Endodermal cell (in vitro differentiated cells): ENCODE data around the gene DNMT3L. TPM values are rescaled to one million over a fixed set of nuclear protein-coding genes. Genes with fewer than 3 reads are reported as not detected.

ENCODE experiments used
- DNase-seq: peaks from one replicate; pipeline ENCODE4 v3.0.0-alpha.2; 2017
- H3K27ac ChIP-seq: 2 replicates; pipeline ENCODE4 v1.5.1; 2013; ENCODE audit warnings: mild to moderate bottlenecking, low read depth, low read length, moderate library complexity
- H3K27me3 ChIP-seq: 2 replicates; pipeline ENCODE4 v1.6.1; 2013; ENCODE audit warnings: mild to moderate bottlenecking, low read length, moderate library complexity; ENCODE audit not compliant: insufficient read depth, control insufficient read depth, poor library complexity, severe bottlenecking
- H3K36me3 ChIP-seq: 2 replicates; pipeline ENCODE4 v1.7.0; 2013; ENCODE audit warnings: mild to moderate bottlenecking, low read length, moderate library complexity; ENCODE audit not compliant: control insufficient read depth, insufficient read depth
- H3K4me1 ChIP-seq: one replicate; pipeline ENCODE4 v1.7.0; 2013; ENCODE audit warnings: low read length; ENCODE audit not compliant: control insufficient read depth, insufficient read depth
- H3K4me3 ChIP-seq: 2 replicates; pipeline ENCODE4 v1.5.1; 2013; ENCODE audit warnings: mild to moderate bottlenecking, low read length, moderate library complexity
- H3K9ac ChIP-seq: 2 replicates; pipeline ENCODE4 v1.6.1; 2013; ENCODE audit warnings: mild to moderate bottlenecking, low read length, moderate library complexity; ENCODE audit not compliant: poor library complexity, severe bottlenecking; ENCODE audit errors: extremely low read depth
- H3K9me3 ChIP-seq: 2 replicates; pipeline ENCODE4 v1.6.1; 2013; ENCODE audit warnings: mild to moderate bottlenecking, low read length, moderate library complexity; ENCODE audit not compliant: control insufficient read depth
- H3K27ac Mint-ChIP-seq: 2 replicates; pipeline ENCODE4 v1.8.0; 2020; ENCODE audit warnings: mixed read lengths
- H3K27me3 Mint-ChIP-seq: 2 replicates; pipeline ENCODE4 v1.8.0; 2021; ENCODE audit warnings: mild to moderate bottlenecking, mixed read lengths; ENCODE audit not compliant: insufficient read depth
- H3K36me3 Mint-ChIP-seq: 2 replicates; pipeline ENCODE4 v1.8.0; 2020; ENCODE audit warnings: low read depth, mixed read lengths
- H3K4me1 Mint-ChIP-seq: 2 replicates; pipeline ENCODE4 v1.8.0; 2020; ENCODE audit warnings: mixed read lengths
- H3K4me3 Mint-ChIP-seq: 2 replicates; pipeline ENCODE4 v1.8.0; 2020; ENCODE audit warnings: mild to moderate bottlenecking, moderate library complexity, mixed read lengths
- H3K9me3 Mint-ChIP-seq: 2 replicates; pipeline ENCODE4 v1.8.0; 2020; ENCODE audit warnings: mild to moderate bottlenecking, mixed read lengths
- WGBS, 2 experiments: methylation state at CpG; one replicate each; pipeline versions ENCODE4 v1.1.5 to v1.1.7; 2013; ENCODE audit warnings: missing lambda C conversion rate in 2 of 2, mixed read lengths in 1 of 2; ENCODE audit not compliant: insufficient coverage in 1 of 2, insufficient read length in 1 of 2; 5-methylcytosine and 5-hydroxymethylcytosine counted together
- total RNA-seq, 2 donors: library from RNA; stranded (reverse); fragmentation: NEBNext Ultra II Directional in 1 of 2; extraction: Animal tissue kit (Norgen Biotek cat#: 25700) in 1 of 2; gene quantifications; 2 replicates in 1 of 2; 3 replicates in 1 of 2; pipeline ENCODE4 v1.2.1, GENCODE V29; 2021
- TF ChIP-seq, protein P1 (sequence below): fragments of 200-600 bp; sonication (generic); conservative IDR thresholded peaks from 2 replicates; pipeline ENCODE4 v1.5.0; 2021; ENCODE audit warnings: antibody characterized with exemption, mild to moderate bottlenecking

Gene DNMT3L
- total RNA-seq, 2 donors from 2014 or later: 1.3 TPM; not detected in 1

DNA sequence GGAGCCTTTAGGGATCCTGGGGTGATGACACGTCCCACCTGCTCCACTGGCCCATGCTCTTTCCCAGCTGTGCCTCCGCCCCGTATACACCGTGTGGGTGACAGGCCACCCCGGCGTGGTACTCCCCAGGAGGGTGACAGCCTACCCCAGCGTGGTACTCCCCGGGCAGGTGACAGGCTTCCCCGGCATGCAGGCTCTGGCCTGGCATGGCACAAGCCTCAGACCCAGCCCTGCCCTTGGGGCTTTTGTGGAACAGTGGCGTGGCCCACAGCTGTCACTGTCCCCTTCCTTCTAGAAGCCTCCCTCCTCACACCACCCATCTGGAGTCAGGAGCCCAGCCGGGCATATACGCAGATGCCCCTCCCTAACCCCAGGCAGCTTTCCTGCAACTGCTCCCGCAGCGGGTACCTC lies 33.5 kb upstream of the DNMT3L start:
- no peaks in the 10 kb centered on the region for H3K27me3 ChIP-seq
- WGBS, 2 experiments: 92 to 96% methylated on average over 12 to 14 of the region's 14 CpGs
- no peak for DNase-seq
- H3K27ac ChIP-seq: no peak overlapping the region
- no peaks in the 10 kb centered on the region for H3K36me3 ChIP-seq
- H3K27ac Mint-ChIP-seq: peak overlapping the region; percentile 30
- H3K9me3 Mint-ChIP-seq: no peaks in the 10 kb centered on the region
- H3K9ac ChIP-seq: no peak overlapping the region
- TF ChIP-seq, protein P1, sequence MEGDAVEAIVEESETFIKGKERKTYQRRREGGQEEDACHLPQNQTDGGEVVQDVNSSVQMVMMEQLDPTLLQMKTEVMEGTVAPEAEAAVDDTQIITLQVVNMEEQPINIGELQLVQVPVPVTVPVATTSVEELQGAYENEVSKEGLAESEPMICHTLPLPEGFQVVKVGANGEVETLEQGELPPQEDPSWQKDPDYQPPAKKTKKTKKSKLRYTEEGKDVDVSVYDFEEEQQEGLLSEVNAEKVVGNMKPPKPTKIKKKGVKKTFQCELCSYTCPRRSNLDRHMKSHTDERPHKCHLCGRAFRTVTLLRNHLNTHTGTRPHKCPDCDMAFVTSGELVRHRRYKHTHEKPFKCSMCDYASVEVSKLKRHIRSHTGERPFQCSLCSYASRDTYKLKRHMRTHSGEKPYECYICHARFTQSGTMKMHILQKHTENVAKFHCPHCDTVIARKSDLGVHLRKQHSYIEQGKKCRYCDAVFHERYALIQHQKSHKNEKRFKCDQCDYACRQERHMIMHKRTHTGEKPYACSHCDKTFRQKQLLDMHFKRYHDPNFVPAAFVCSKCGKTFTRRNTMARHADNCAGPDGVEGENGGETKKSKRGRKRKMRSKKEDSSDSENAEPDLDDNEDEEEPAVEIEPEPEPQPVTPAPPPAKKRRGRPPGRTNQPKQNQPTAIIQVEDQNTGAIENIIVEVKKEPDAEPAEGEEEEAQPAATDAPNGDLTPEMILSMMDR: no peak
- H3K36me3 Mint-ChIP-seq: no peaks in the 10 kb centered on the region
- H3K4me3 ChIP-seq: no peak overlapping the region
- peaks cover 3% of the 10 kb centered on the region for H3K4me1 Mint-ChIP-seq
- H3K4me3 Mint-ChIP-seq: no peak overlapping the region
- no peaks in the 10 kb centered on the region for H3K9me3 ChIP-seq
- no peaks in the 10 kb centered on the region for H3K4me1 ChIP-seq
- H3K27me3 Mint-ChIP-seq: peaks cover 2% of the 10 kb centered on the region

DNA sequence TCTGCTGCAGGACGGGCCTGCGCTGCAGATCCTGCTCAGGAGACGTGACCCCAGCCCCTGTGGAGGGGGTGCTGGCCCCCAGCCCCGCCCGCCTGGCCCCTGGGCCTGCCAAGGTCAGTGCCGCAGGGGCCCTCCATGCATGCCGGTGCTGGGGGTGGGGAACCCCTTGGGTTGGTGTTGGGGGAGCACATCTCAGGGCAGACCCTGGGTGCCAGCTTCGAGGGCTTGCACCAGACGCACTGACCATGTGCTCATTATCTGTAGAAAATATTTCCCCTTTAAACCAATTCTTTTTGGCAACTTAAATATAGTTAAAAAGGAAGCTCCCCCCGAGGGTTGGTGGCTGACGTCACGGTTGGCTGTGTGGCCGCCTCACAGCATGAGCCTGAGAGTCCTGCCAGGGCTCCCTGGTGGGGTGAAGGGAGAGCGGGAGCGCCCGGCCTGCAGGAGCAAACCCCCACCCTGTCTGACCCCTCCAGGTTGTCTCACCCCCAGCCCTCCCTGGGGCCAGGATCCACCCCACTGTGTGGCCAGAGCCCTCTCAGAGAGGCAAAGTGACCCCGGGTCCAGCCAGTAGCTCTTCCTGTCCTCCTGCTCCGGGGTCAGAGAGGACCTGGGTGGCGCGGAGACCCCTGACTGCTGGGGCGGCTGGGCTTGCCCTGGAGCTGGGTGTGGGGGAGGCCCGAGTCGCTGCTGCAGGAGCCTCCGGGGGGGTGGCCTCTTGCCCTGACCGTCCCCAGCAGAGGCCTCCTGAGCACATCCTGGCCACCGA lies 32.9 kb upstream of the DNMT3L start:
- Histone ChIP-seq H3K9me3 (no peaks in the 10 kb centered on the region), H3K27ac (no peak overlapping the region), H3K4me3 (no peak overlapping the region), H3K4me1 (no peaks in the 10 kb centered on the region), H3K27me3 (no peaks in the 10 kb centered on the region), H3K36me3 (no peaks in the 10 kb centered on the region), H3K9ac (no peak overlapping the region)
- WGBS, 2 experiments: 93 to 94% methylated on average over 11 to 25 of the region's 26 CpGs
- no peak overlapping the region for H3K27ac Mint-ChIP-seq
- no peak overlapping the region for H3K4me3 Mint-ChIP-seq
- DNase-seq: no peak
- H3K27me3 Mint-ChIP-seq: peaks cover 2% of the 10 kb centered on the region
- H3K4me1 Mint-ChIP-seq: peaks cover 3% of the 10 kb centered on the region
- H3K9me3 Mint-ChIP-seq: no peaks in the 10 kb centered on the region
- no peaks in the 10 kb centered on the region for H3K36me3 Mint-ChIP-seq
- TF ChIP-seq, protein P1: no peak

DNA sequence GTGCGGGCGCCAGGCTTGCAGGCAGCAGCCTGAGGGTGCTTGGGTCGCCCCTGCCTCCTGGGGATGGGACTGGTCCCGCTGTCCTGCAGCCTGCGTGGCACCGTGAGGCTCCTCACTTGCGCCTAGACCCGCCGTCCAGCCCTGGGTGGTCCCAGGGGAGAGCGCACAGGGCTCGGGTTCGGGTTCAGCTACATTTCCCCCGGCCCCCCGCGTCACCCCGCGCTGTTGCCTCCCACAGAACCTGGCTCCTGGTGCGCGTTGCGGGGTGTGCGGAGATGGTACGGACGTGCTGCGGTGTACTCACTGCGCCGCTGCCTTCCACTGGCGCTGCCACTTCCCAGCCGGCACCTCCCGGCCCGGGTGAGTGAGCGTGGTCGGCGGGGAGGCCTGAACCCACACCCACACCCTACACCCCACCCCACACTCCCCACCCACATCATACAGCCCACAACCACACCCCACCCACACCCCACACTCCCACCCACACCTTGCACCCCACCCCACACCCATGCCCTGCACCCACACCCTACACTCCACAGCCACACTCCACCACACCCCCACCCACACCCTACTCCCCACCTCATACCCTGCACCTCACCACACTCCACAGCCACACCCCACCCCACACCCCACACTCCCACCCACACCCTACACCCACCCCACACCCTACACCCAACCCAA lies 32.0 kb upstream of the DNMT3L start:
- Mint-ChIP-seq H3K4me1 (no peaks in the 10 kb centered on the region), H3K4me3 (no peak overlapping the region), H3K36me3 (no peaks in the 10 kb centered on the region), H3K27me3 (peaks cover 2% of the 10 kb centered on the region), H3K27ac (no peak overlapping the region), H3K9me3 (no peaks in the 10 kb centered on the region)
- Histone ChIP-seq H3K9me3 (no peaks in the 10 kb centered on the region), H3K27ac (no peak overlapping the region), H3K4me3 (no peak overlapping the region), H3K4me1 (no peaks in the 10 kb centered on the region), H3K27me3 (no peaks in the 10 kb centered on the region), H3K9ac (no peak overlapping the region), H3K36me3 (no peaks in the 10 kb centered on the region)
- TF ChIP-seq, protein P1: no peak
- no peak for DNase-seq
- WGBS, 2 experiments: 92% methylated on average over 24 to 33 of the region's 33 CpGs
